Gastroesophageal sphincter (tissue), 3 donors: ENCODE measurements around the gene TJP3.

Experiments
- POLR2A ChIP-seq, 2 donors: fragments of 450-650 bp; IDR thresholded peaks; one replicate each; pipeline ENCODE4 v1.6.1; 2017; ENCODE audit warnings: antibody characterized with exemption in 2 of 2, mild to moderate bottlenecking in 2 of 2, moderate library complexity in 1 of 2
- POLR2AphosphoS5 ChIP-seq: sonication (generic); formaldehyde crosslinking; IDR thresholded peaks from one replicate; pipeline ENCODE4 v1.6.1; 2017; ENCODE audit warnings: antibody characterized with exemption
- TF ChIP-seq, protein P1 (sequence below), 4 experiments: fragments of 200-600 bp in 2 of 4; fragments of 450-650 bp in 2 of 4; sonication (generic) in 1 of 4; IDR thresholded peaks; one replicate each; pipeline ENCODE4 v1.5.1; 2017 to 2019; ENCODE audit warnings: antibody characterized with exemption in 4 of 4, mild to moderate bottlenecking in 2 of 4, moderate library complexity in 2 of 4

DNA sequence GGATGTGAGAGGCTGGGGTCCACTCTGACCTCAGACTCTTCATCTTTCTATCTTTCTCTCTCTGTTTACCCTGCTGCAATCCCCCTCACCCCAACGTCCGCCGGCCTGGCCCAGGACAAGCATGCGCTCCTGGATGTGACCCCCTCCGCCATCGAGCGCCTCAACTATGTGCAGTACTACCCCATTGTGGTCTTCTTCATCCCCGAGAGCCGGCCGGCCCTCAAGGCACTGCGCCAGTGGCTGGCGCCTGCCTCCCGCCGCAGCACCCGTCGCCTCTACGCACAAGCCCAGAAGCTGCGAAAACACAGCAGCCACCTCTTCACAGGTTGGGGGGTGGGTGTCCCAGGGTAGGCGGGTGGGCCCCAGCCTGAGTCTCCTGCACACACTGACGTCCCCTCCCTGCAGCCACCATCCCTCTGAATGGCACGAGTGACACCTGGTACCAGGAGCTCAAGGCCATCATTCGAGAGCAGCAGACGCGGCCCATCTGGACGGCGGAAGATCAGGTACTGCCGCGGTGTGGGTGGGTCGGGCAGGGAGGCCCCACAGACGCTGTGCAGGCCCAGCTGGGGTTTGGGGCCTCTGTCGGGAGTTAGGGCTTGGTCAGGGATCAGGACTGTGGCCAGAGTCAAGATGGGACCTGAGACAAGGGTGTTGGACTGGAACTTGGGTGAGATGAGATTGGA is 38.3 kb downstream of the TJP3 start:
- TF ChIP-seq, protein P1, sequence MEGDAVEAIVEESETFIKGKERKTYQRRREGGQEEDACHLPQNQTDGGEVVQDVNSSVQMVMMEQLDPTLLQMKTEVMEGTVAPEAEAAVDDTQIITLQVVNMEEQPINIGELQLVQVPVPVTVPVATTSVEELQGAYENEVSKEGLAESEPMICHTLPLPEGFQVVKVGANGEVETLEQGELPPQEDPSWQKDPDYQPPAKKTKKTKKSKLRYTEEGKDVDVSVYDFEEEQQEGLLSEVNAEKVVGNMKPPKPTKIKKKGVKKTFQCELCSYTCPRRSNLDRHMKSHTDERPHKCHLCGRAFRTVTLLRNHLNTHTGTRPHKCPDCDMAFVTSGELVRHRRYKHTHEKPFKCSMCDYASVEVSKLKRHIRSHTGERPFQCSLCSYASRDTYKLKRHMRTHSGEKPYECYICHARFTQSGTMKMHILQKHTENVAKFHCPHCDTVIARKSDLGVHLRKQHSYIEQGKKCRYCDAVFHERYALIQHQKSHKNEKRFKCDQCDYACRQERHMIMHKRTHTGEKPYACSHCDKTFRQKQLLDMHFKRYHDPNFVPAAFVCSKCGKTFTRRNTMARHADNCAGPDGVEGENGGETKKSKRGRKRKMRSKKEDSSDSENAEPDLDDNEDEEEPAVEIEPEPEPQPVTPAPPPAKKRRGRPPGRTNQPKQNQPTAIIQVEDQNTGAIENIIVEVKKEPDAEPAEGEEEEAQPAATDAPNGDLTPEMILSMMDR (IDR thresholded peaks at IDR 0.05), result no peak
- TF ChIP-seq POLR2AphosphoS5 (no peak), POLR2A (IDR thresholded peaks at IDR 0.05) (no peak)
